IMR-90 (cell line): ENCODE results near the gene BCCIP. TPM values are rescaled to one million over a fixed set of nuclear protein-coding genes. Genes with fewer than 3 reads are reported as not detected.

Source experiments
- ATAC-seq: fragments of 200-7000 bp; cut with Tn5 transposase; 2 replicates; pipeline ENCODE4 v1.9.1; 2020; ENCODE audit warnings: low read depth, mild to moderate bottlenecking, moderate library complexity
- BruUV-seq: library from RNA; stranded (reverse); fragments of 400-500 nt; replicated peaks from 2 replicates; lab custom pipeline; 2021; lab: Mats Ljungman, UMichigan
- CTCF ChIA-PET: fragments of 300-600 bp; formaldehyde crosslinking; extraction: SDS; loops from one replicate; lab custom pipeline; 2021; ENCODE audit warnings: antibody characterized with exemption; lab: Yijun Ruan, JAX
- POLR2A ChIA-PET: fragments of 300-600 bp; sonication (Branson Sonifier 250); formaldehyde crosslinking; loops from one replicate; lab custom pipeline; 2022; ENCODE audit warnings: antibody characterized with exemption; ENCODE audit not compliant: unreplicated experiment; lab: Charles Lee
- DNase-seq: peaks from one replicate; pipeline ENCODE4 v3.0.0; 2013
- H2AFZ ChIP-seq: replicated peaks from 2 replicates; pipeline ENCODE3; 2013; ENCODE audit warnings: low read length, mild to moderate bottlenecking; ENCODE audit not compliant: poor library complexity
- H2AK5ac ChIP-seq: 2 replicates; pipeline ENCODE4 v1.6.1; 2013; ENCODE audit warnings: low read depth, low read length, inconsistent platforms
- H2AK9ac ChIP-seq: replicated peaks from 2 replicates; pipeline ENCODE3; 2013; ENCODE audit warnings: mild to moderate bottlenecking, low read depth, low read length, moderate library complexity; ENCODE audit not compliant: poor library complexity
- H2BK120ac ChIP-seq: 2 replicates; pipeline ENCODE4 v1.6.1; 2013; ENCODE audit warnings: low read depth, low read length, inconsistent platforms
- H2BK15ac ChIP-seq: 3 replicates; pipeline ENCODE4 v1.6.1; 2013; ENCODE audit warnings: low read depth, low read length, inconsistent platforms
- H2BK20ac ChIP-seq: 2 replicates; pipeline ENCODE4 v1.6.1; 2013; ENCODE audit warnings: low read depth, mild to moderate bottlenecking, inconsistent platforms, low read length, moderate library complexity
- H2BK5ac ChIP-seq: 2 replicates; pipeline ENCODE4 v1.6.1; 2013; ENCODE audit warnings: mild to moderate bottlenecking, low read depth, low read length, inconsistent platforms; ENCODE audit not compliant: poor library complexity, severe bottlenecking
- H3K14ac ChIP-seq: replicated peaks from 2 replicates; pipeline ENCODE4 v1.6.1; 2013; ENCODE audit warnings: low read depth, low read length, inconsistent platforms
- H3K18ac ChIP-seq: 2 replicates; pipeline ENCODE4 v1.6.1; 2013; ENCODE audit warnings: low read depth, low read length, control low read depth
- H3K23ac ChIP-seq: 2 replicates; pipeline ENCODE4 v1.6.1; 2013; ENCODE audit warnings: low read depth, low read length, inconsistent platforms
- H3K27ac ChIP-seq: 2 replicates; pipeline ENCODE4 v1.5.1; 2013; ENCODE audit warnings: mild to moderate bottlenecking, control low read depth, low read length; ENCODE audit not compliant: insufficient read depth
- H3K27me3 ChIP-seq: 2 replicates; pipeline ENCODE4 v1.6.1; 2013; ENCODE audit warnings: low read length; ENCODE audit not compliant: control insufficient read depth, insufficient read depth
- H3K36me3 ChIP-seq: 2 replicates; pipeline ENCODE4 v1.6.1; 2013; ENCODE audit warnings: low read length, mixed read lengths; ENCODE audit not compliant: control insufficient read depth, insufficient read depth
- H3K4ac ChIP-seq: 2 replicates; pipeline ENCODE4 v1.6.1; 2013; ENCODE audit warnings: low read depth, low read length, inconsistent platforms
- H3K4me1 ChIP-seq: 2 replicates; pipeline ENCODE4 v1.6.1; 2013; ENCODE audit warnings: low read length, mixed read lengths; ENCODE audit not compliant: control insufficient read depth, insufficient read depth
- H3K4me2 ChIP-seq: 2 replicates; pipeline ENCODE4 v1.6.1; 2013; ENCODE audit warnings: low read depth, mild to moderate bottlenecking, control low read depth, low read length, moderate library complexity
- H3K4me3 ChIP-seq: 2 replicates; pipeline ENCODE4 v1.5.1; 2013; ENCODE audit warnings: low read depth, mild to moderate bottlenecking, control low read depth, low read length, moderate library complexity; ENCODE audit not compliant: insufficient read depth
- H3K56ac ChIP-seq: 2 replicates; pipeline ENCODE4 v1.6.1; 2013; ENCODE audit warnings: low read length, inconsistent platforms; ENCODE audit not compliant: insufficient read depth; ENCODE audit errors: extremely low read depth
- H3K79me1 ChIP-seq, 2 experiments: 2 replicates each; pipeline ENCODE4 v1.6.1; 2013; ENCODE audit warnings: low read length in 2 of 2, inconsistent platforms in 1 of 2, low read depth in 1 of 2
- H3K9ac ChIP-seq: 2 replicates; pipeline ENCODE4 v1.6.1; 2013; ENCODE audit warnings: low read depth, low read length, control low read depth
- H3K9me1 ChIP-seq: 2 replicates; pipeline ENCODE4 v1.6.1; 2013; ENCODE audit warnings: low read length, inconsistent platforms; ENCODE audit not compliant: insufficient read depth
- H3K9me3 ChIP-seq: 2 replicates; pipeline ENCODE4 v1.6.1; 2013; ENCODE audit warnings: low read length; ENCODE audit not compliant: control insufficient read depth, insufficient read depth
- H4K20me1 ChIP-seq: 2 replicates; pipeline ENCODE4 v1.6.1; 2013; ENCODE audit warnings: low read length, inconsistent platforms; ENCODE audit not compliant: insufficient read depth
- H4K5ac ChIP-seq: 2 replicates; pipeline ENCODE4 v1.6.1; 2013; ENCODE audit warnings: mild to moderate bottlenecking, low read depth, low read length, control low read depth
- H4K8ac ChIP-seq, 2 experiments: 2 replicates each; pipeline ENCODE4 v1.6.1; 2013; ENCODE audit warnings: low read depth in 2 of 2, low read length in 2 of 2, control low read depth in 1 of 2, inconsistent platforms in 1 of 2
- H4K91ac ChIP-seq: 2 replicates; pipeline ENCODE4 v1.6.1; 2013; ENCODE audit warnings: low read depth, low read length, inconsistent platforms; ENCODE audit not compliant: insufficient read depth
- BHLHE40 ChIP-seq: fragments of 150-350 bp; IDR thresholded peaks from 2 replicates; pipeline ENCODE4 v1.6.1; 2016; ENCODE audit warnings: mild to moderate bottlenecking, low read depth, low read length
- CEBPB ChIP-seq: IDR thresholded peaks from 2 replicates; pipeline ENCODE4 v1.6.1; 2012; ENCODE audit warnings: low read depth, low read length, improper control_type of control experiment
- CHD1 ChIP-seq: IDR thresholded peaks from 2 replicates; pipeline ENCODE4 v1.6.1; 2012; ENCODE audit warnings: low read depth, low read length, improper control_type of control experiment
- ELK1 ChIP-seq: fragments of 150-350 bp; IDR thresholded peaks from 2 replicates; pipeline ENCODE4 v1.6.1; 2016; ENCODE audit warnings: low read depth, mild to moderate bottlenecking, low read length, moderate library complexity, borderline replicate concordance
- FOS ChIP-seq: fragments of 150-350 bp; IDR thresholded peaks from 2 replicates; pipeline ENCODE4 v1.6.1; 2016; ENCODE audit warnings: low read depth, low read length
- MAFK ChIP-seq: IDR thresholded peaks from 2 replicates; pipeline ENCODE4 v1.6.1; 2012; ENCODE audit warnings: low read depth, low read length, improper control_type of control experiment
- MAZ ChIP-seq: IDR thresholded peaks from 2 replicates; pipeline ENCODE4 v1.6.1; 2012; ENCODE audit warnings: low read depth, mild to moderate bottlenecking, low read length, improper control_type of control experiment, moderate library complexity, borderline replicate concordance
- MXI1 ChIP-seq: IDR thresholded peaks from 2 replicates; pipeline ENCODE4 v1.6.1; 2012; ENCODE audit warnings: low read depth, mild to moderate bottlenecking, low read length, moderate library complexity, borderline replicate concordance
- NFE2L2 ChIP-seq: fragments of 150-350 bp; IDR thresholded peaks from 2 replicates; pipeline ENCODE4 v1.6.1; 2016; ENCODE audit warnings: low read depth, mild to moderate bottlenecking, low read length
- POLR2A ChIP-seq: IDR thresholded peaks from 2 replicates; pipeline ENCODE4 v1.6.1; 2012; ENCODE audit warnings: mild to moderate bottlenecking, low read depth, low read length
- RAD21 ChIP-seq: IDR thresholded peaks from 2 replicates; pipeline ENCODE4 v1.6.1; 2012; ENCODE audit warnings: low read length, improper control_type of control experiment
- RCOR1 ChIP-seq: IDR thresholded peaks from 2 replicates; pipeline ENCODE4 v1.6.1; 2012; ENCODE audit warnings: mild to moderate bottlenecking, low read length, improper control_type of control experiment; ENCODE audit not compliant: insufficient replicate concordance
- RFX5 ChIP-seq: IDR thresholded peaks from 2 replicates; pipeline ENCODE4 v1.8.0; 2012; ENCODE audit warnings: low read depth, mild to moderate bottlenecking, low read length, moderate library complexity
- SMC3 ChIP-seq: fragments of 150-350 bp; IDR thresholded peaks from 2 replicates; pipeline ENCODE4 v1.6.1; 2016; ENCODE audit warnings: low read depth, mild to moderate bottlenecking, antibody characterized with exemption, low read length, moderate library complexity
- WGBS, 2 experiments: methylation state at CpG; one replicate each; pipeline versions ENCODE4 v1.1.5 to v1.1.7; 2013; ENCODE audit warnings: missing lambda C conversion rate in 2 of 2; ENCODE audit not compliant: insufficient read length in 1 of 2; ENCODE audit errors: extremely low coverage in 2 of 2; 5-methylcytosine and 5-hydroxymethylcytosine counted together
- dilution Hi-C: fragments of 300-500 bp; cut with HindIII; formaldehyde crosslinking; loops from one replicate; pipeline ENCODE4 v1.14.3; 2018; ENCODE audit warnings: low sequenced_read_pairs; ENCODE audit not compliant: unreplicated experiment
- in situ Hi-C: fragments of 300-500 bp; cut with MboI; formaldehyde crosslinking; loops from 3 replicates; pipeline ENCODE4 v1.14.3; 2019; ENCODE audit warnings: low sequenced_read_pairs, inconsistent platforms, mixed read lengths
- intact Hi-C: fragments of 100-400 bp; cut with micrococcal nuclease; formaldehyde crosslinking; loops from 2 replicates; pipeline ENCODE4 v1.10.0; 2022
- polyA plus RNA-seq, 3 experiments: library from polyadenylated mRNA; depleted of rRNA; stranded (reverse); fragments of >200 nt; gene quantifications; 2 replicates each; pipeline ENCODE4 v1.2.3, GENCODE V29; 2012; ENCODE audit warnings: low replicate concordance in 1 of 3
- total RNA-seq: library from RNA; depleted of rRNA; stranded (reverse); fragments of >200 nt; gene quantifications from 2 replicates; pipeline ENCODE4 v1.2.3, GENCODE V29; 2012
- TF ChIP-seq, protein P1 (sequence below): fragments of 150-350 bp; IDR thresholded peaks from 2 replicates; pipeline ENCODE4 v1.6.1; 2017; ENCODE audit warnings: mild to moderate bottlenecking, antibody characterized with exemption, low read length, low read depth

BCCIP gene
- total and polyA plus RNA-seq, 2 of the 4 experiments (the other 2 are of a cell fraction): 31.9 to 49.2 TPM

DNA sequence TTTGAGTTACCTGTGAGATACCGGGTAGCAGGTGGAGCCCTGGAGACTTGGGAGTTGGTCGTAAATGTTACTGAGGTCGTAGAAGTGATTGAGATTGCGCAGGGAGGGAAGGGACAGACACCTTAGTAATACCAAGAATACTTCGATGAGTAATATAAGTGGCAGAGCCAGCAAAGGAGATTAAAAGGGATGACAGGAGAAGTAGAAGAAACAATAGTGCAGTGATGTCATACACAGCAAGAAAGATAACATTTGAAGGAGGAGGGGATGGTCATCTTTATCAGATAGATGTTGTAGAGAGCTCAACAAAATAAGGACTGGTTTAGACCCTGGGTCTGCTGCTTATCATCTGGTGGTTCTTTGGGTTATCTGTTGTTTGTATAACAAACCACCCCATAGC is 5.0 kb downstream of the BCCIP start:
- no peak overlapping the region for H3K14ac ChIP-seq
- peaks cover 29% of the 10 kb centered on the region for H3K36me3 ChIP-seq
- H3K27me3 ChIP-seq: no peaks in the 10 kb centered on the region
- peaks cover 27 to 36% of the 10 kb centered on the region in 2 experiments for H3K79me1 ChIP-seq
- no peak overlapping the region for H2BK20ac ChIP-seq
- H3K27ac ChIP-seq: no peak overlapping the region
- no peak for TF ChIP-seq BHLHE40
- TF ChIP-seq CHD1: no peak
- TF ChIP-seq, protein P1, sequence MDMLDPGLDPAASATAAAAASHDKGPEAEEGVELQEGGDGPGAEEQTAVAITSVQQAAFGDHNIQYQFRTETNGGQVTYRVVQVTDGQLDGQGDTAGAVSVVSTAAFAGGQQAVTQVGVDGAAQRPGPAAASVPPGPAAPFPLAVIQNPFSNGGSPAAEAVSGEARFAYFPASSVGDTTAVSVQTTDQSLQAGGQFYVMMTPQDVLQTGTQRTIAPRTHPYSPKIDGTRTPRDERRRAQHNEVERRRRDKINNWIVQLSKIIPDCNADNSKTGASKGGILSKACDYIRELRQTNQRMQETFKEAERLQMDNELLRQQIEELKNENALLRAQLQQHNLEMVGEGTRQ: no peak
- TF ChIP-seq RAD21: no peak
- TF ChIP-seq RFX5: no peak
- TF ChIP-seq MXI1: no peak
- TF ChIP-seq MAZ: no peak
- TF ChIP-seq NFE2L2: no peak
- TF ChIP-seq POLR2A: no peak
- TF ChIP-seq SMC3: no peak
- no peak for TF ChIP-seq RCOR1
- TF ChIP-seq CEBPB: no peak
- TF ChIP-seq ELK1: no peak
- TF ChIP-seq MAFK: no peak
- TF ChIP-seq FOS: no peak
- H3K9ac ChIP-seq: no peak overlapping the region
- H2AK5ac ChIP-seq: no peak overlapping the region
- no peak overlapping the region for H2BK120ac ChIP-seq
- POLR2A ChIA-PET: interaction anchor here (0.6 kb wide), 1 partner anchor 16 kb away, joined by 7 read pairs; no protein-coding TSS in a partner anchor
- BruUV-seq: no TSS peak
- H3K4me2 ChIP-seq: no peak overlapping the region
- no peak overlapping the region for H2AFZ ChIP-seq
- H3K23ac ChIP-seq: no peak overlapping the region
- no peak overlapping the region for H3K56ac ChIP-seq
- dilution Hi-C loops: no loop called here
- H4K8ac ChIP-seq: no peak overlapping the region
- intact Hi-C loops: no loop called here
- peaks cover 3% of the 10 kb centered on the region; the same call in 1 of the 2 replicates for H3K4me1 ChIP-seq
- H3K4me3 ChIP-seq: no peak overlapping the region
- H3K18ac ChIP-seq: no peak overlapping the region
- CTCF ChIA-PET: no interaction called here
- no peaks in the 10 kb centered on the region for H3K9me1 ChIP-seq
- H4K20me1 ChIP-seq: peaks cover 10% of the 10 kb centered on the region; the same call in 1 of the 2 replicates
- in situ Hi-C loops: no loop called here
- no peaks in the 10 kb centered on the region for H3K9me3 ChIP-seq
- no peak overlapping the region for H2AK9ac ChIP-seq
- H4K5ac ChIP-seq: no peak overlapping the region
- 83% methylated on average over 2 of the region's 5 CpGs; no CpG with 5 or more reads in 1 of the 2 experiments for WGBS, 2 experiments
- H3K4ac ChIP-seq: no peak overlapping the region
- no peak overlapping the region for H4K91ac ChIP-seq
- DNase-seq (no peak), ATAC-seq (no peak)
- no peak overlapping the region for H2BK5ac ChIP-seq
- H2BK15ac ChIP-seq: no peak overlapping the region
